SW480 (cell line): ENCODE data around the gene DNAJC7.
"Not testable (repeated sequence)": the region's sequence is repeated elsewhere in the genome, so short reads cannot be mapped to it uniquely, and the experiment has no call there.

Source experiments
- DNase-seq: peaks from one replicate; pipeline ENCODE4 v3.0.0-alpha.2; 2016; ENCODE audit warnings: low spot score

DNAJC7 gene

GRCh38 chr17:42012363-42012762 is 4.9 kb downstream of the DNAJC7 start:
- DNase-seq: not testable (repeated sequence)

- DNase-seq: no peak
These were observed 6.2 kb downstream of the DNAJC7 start for GRCh38 chr17:42010898-42011516.

- not testable (repeated sequence) for DNase-seq
These were observed 7.0 kb downstream of the DNAJC7 start for GRCh38 chr17:42010266-42010680.

GRCh38 chr17:42009170-42009569 is 8.1 kb downstream of the DNAJC7 start:
- DNase-seq: no peak

DNA sequence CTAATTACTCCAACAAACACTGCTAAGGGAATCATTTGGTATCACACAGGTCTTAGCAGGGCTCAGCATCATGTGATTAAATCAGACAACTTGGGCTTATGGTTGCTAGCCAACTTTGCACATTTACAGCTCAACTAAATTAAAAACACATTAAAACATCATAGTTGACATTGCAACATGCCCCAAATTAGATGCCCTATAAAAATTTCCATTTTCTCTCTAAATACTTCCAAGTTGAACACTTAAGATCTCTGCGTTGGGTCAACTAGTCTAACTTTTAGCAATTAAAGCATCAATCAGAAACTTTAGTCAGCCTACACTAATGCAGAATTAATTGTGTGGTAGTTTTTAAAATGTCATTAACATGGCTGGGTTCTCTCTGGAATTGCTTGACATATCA is 12.1 kb downstream of the DNAJC7 start:
- no peak for DNase-seq

GRCh38 chr17:42002792-42003301 is 14.4 kb downstream of the DNAJC7 start:
- DNase-seq: peak; percentile 22

DNA sequence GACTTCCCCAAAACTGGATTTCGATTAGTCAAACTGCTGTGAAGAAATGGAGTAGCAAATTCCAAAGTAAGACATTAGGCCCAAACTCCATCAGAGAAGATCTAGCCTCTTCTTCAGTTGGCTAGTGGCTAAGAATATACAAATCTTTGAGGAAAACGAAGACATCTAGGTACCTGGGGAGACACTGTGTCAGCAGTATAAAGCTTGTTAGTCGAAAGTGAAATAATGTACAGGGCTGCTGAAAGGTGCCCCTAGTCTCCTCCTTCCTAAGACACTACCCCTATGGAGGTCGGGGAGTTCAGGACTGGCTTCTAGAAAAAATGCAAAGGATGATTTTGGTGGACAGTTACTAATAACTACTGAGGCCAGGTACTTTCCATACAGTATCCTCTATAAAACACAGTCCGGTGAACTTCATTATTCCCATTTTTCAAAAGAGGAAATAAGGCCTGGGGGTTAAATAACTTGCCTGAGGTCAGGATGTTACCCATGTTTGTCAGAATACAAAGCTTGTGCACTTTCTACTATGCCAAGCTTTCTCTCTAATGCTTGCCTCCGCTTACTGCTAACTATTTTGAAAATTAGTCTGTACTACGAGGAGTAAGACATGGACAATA is 15.0 kb downstream of the DNAJC7 start:
- DNase-seq: no peak

DNA sequence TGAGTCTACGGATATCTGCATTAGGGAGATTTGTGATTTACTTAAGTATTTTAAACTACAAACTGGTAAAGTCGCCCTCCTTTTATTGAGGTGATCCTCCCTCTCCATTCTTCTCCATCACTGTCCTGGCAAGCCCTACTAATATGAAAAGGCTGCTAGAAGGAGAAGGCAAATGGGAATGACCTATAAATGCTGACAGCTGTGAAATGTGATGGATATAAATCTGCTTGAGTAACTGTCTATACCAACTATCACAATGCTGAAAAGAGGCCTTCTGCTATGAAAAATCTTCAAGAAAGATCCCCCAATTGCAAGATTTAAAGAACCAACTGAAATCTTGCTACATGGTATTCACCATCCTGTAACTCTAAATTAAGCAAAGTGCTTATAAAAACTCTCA is 15.5 kb downstream of the DNAJC7 start:
- no peak for DNase-seq

GRCh38 chr17:42000413-42001133 is 16.7 kb downstream of the DNAJC7 start:
- DNase-seq: no peak

- no peak for DNase-seq
These were observed 18.7 kb downstream of the DNAJC7 start for GRCh38 chr17:41998497-41998896.

DNA sequence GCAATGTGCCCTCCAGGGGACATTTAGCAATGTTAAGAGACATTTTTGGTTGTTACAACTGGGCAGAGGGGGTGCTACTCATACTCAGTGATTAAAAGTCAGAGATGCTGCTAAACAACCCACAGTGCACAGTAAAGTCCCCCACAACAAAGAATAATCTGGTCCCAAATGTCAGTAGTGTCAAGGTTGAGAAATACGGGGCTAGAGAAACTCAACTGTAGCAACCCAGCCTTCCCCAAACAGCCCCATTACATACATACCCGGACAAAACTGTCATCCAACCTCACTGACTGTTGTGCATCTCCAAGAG is 20.4 kb downstream of the DNAJC7 start:
- DNase-seq: no peak

DNA sequence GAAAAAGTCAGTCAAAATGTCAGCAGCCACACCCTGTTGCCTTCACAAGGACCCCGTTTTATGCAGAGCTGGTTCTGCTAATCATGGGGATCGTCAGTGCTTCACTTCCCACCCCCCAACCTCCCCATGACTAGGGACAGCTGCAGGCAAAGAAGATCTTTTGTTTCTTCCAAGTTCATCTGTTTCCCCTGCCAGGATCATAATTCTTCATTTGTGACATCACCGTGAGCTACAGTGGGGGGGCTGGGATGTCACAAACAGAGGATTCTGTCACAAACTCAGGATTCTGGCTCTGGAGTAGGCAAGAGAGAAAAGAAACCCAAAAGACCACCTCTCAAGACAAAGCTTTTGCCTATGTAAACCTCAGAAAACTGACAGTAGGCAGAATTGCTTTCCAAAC is 24.7 kb downstream of the DNAJC7 start:
- DNase-seq: no peak

DNA sequence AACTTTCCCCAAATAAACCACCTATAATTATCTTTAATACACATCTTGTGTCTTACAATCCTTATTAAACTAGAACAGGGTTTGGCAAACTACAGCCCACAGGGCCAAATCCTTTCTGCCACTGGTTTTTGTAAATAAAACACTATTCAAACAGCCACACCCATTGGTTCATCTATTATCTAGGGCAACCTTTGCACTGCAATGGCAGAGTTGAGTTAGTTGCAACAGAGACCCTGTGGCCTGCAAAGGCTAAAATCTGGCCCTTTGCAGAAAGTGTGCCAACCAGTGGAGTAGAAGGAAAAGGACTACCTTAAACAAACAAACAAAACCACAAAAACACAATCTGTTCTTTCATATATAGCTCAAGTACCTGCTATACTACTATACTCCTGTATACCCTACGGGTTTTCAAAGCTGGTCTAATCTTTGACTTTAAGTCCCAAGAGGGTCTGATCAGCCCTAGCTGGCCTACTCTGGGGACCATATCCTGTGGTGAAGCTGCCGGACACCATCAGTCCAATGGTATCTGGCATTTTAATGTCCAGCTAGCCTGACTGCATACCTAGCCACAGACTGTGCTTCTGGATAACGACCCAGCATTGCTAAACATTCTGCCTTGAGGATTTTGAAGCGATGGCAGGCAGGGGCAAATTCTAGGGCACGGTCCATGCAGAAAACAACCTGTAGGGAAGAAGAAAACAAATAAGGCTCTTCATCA is 27.4 kb downstream of the DNAJC7 start:
- DNase-seq: peak; percentile 36

DNA sequence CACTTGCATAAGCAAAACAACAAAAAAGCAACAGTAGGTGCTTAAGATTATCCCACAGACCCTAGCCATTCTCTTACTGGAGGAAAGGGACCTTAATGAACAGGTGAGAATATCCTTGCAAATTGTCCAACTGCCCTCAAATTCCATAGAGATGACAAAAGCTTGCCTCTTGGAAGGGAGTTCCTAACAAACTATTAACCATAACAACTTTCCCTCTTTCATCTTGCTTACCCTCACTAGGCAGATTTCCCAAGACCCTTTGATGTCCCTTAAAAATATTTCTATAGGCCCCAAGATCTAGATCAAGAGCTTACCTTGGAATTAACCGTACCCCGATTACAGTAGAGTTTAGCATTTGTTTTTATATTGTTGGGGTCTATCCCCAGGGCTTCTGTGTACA is 28.8 kb downstream of the DNAJC7 start:
- peak; percentile 51 for DNase-seq

GRCh38 chr17:41987642-41988041 is 29.6 kb downstream of the DNAJC7 start:
- DNase-seq: no peak

- no peak for DNase-seq
These were observed 30.6 kb downstream of the DNAJC7 start for GRCh38 chr17:41986634-41987033.

DNA sequence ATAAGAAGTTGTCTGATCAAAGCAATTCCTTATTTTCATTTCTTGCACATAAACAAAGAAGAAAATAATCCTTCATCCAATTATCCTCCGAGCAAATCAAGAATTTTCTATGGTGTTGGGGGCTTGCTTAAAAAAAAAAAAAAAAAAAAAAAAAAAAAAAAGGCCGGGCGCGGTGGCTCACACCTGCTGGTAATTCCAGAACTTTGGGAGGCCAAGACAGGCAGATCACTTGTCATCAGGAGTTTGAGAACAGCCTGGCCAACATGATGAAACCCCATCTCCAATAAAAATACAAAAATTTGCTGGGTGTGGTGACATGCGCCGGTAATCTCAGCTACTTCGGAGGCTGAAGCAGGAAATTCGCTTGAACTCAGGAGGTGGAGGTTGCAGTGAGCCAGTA is 31.3 kb downstream of the DNAJC7 start:
- DNase-seq: no peak

DNA sequence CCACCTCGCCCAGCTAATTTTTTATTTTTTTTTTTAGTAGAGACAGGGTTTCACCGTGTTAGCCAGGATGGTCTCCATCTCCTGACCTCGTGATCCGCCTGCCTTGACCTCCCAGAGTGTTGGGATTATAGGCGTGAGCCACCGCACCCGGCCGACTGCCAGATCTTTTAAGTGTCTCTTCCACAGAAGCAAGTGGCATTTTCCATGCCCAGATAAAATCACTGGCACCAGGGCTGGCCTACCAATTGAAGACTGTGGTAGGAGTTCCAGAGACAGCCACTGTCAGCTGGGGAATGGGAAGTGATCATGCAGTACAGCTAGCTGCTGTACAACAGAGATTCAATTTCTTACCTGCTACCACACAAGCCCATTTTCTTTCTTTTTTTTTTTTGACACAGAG is 32.8 kb downstream of the DNAJC7 start:
- DNase-seq: no peak

GRCh38 chr17:41982026-41982760 is 35.0 kb downstream of the DNAJC7 start:
- DNase-seq: no peak

- no peak for DNase-seq
These were observed 39.2 kb downstream of the DNAJC7 start for GRCh38 chr17:41977991-41978390.

DNA sequence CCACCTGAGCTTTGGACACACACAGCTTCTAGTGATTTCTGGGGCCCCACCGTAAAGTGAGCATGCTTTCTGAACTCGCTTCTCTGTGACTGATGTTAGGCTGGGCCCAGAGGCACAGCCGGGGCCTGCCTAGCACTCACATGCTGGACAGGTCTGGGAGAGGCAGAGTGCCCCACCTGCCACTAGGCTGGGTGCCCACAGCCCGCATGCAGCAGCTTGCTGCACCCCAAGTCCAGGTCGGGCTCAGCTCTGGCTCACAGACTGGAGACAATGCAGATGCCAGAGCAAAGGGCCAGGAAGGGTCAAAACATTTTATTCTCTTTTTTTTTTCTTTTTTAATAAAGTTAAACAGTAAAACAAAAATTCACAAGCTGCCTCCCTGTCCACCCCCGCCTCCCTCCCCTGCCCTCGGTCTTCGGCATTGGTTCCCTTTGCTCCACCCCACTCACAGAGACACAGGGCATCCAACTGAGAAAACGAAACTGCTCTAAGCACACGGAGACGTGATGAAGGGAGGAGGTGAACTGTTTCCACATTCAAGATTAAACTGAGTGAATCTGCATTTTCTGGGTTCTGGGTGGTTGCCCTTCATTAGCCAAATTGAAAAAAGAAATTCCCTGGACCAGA is 41.0 kb downstream of the DNAJC7 start:
- DNase-seq: no peak
